ENCODE measurements around the gene STAG3. TPM values are rescaled to one million over a fixed set of nuclear protein-coding genes. Genes with fewer than 3 reads are reported as not detected.
"Not testable (repeated sequence)": the region's sequence is repeated elsewhere in the genome, so short reads cannot be mapped to it uniquely, and the experiment has no call there.

Gene STAG3
- total and polyA plus RNA-seq, 3 donors from 2014 or later, result 105 to 281 (median 224) TPM

DNA sequence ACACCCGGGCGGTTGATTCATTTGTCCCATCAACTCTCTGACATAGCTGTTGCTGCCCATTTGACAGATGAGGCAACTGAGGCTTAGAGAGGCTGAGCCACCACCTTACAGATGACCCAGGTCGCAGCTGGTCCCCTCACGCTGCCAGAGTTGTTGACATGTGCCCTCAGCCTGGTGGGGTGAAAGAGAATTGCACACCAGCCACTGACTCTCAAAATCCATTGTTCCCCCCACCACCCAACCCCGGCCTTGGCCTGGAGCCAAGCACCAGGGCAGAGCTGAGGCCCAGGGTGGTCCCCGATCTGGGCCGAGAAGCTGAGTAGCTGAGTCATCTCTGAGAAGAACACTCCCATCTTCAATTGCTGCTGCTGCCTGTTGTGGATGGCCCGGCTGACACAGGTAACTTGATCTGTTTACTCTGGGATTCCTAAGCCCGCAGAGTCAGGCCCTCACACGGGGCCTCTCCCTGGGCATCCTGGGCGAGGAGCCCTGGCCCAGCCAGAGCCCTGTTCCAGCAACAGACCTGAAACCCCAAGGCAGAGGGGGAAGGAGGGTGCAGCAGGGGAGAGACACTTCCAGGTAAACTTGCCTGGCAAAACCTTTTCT lies 69.5 kb downstream of the STAG3 start:
- intact Hi-C loops (cut with DNase I; ENCODE audit: low total_unique reads), result no loop called here
- DNase-seq, result no peak
- Histone ChIP-seq H3K4me3 (no peak overlapping the region), H3K27me3 (no peaks in the 10 kb centered on the region), H3K4me1 (peaks cover 6% of the 10 kb centered on the region), H3K36me3 (ENCODE audit: low read depth, missing control alignments) (no peaks in the 10 kb centered on the region), H3K27ac (no peak overlapping the region), H3K9me3 (no peaks in the 10 kb centered on the region)
- TF ChIP-seq, protein P1, sequence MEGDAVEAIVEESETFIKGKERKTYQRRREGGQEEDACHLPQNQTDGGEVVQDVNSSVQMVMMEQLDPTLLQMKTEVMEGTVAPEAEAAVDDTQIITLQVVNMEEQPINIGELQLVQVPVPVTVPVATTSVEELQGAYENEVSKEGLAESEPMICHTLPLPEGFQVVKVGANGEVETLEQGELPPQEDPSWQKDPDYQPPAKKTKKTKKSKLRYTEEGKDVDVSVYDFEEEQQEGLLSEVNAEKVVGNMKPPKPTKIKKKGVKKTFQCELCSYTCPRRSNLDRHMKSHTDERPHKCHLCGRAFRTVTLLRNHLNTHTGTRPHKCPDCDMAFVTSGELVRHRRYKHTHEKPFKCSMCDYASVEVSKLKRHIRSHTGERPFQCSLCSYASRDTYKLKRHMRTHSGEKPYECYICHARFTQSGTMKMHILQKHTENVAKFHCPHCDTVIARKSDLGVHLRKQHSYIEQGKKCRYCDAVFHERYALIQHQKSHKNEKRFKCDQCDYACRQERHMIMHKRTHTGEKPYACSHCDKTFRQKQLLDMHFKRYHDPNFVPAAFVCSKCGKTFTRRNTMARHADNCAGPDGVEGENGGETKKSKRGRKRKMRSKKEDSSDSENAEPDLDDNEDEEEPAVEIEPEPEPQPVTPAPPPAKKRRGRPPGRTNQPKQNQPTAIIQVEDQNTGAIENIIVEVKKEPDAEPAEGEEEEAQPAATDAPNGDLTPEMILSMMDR (IDR thresholded peaks at IDR 0.05), result no peak
- no peak for TF ChIP-seq POLR2A (IDR thresholded peaks at IDR 0.05)
- 53% methylated on average over 11 of the region's 11 CpGs; no CpG with 5 or more reads in 1 of the 2 donors for WGBS, 2 donors

DNA sequence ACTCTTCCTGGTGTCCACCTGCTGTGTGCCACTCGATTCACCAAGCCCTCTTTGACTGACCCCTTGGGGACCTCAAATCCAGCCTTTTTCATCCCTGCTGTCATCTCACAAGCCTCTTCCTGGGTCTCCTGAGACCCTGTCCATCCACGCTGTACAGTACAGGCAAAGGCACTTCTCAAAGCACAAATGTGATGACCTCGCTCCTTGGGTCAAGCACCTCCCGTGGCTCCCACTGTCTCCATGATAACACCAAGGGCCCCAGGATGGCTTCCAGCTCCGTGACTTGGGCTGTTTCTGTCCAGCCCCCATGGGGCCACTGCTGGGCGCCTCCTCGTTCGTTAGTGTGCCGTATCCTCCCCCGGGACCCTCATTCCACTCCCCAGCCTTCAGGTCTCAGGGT lies 70.8 kb downstream of the STAG3 start:
- DNase-seq, result no peak
- intact Hi-C loops (cut with DNase I; ENCODE audit: low total_unique reads), result no loop called here
- no peak for TF ChIP-seq POLR2A (IDR thresholded peaks at IDR 0.05)
- TF ChIP-seq, protein P1 (IDR thresholded peaks at IDR 0.05), result no peak
- Histone ChIP-seq H3K27ac (no peak overlapping the region), H3K4me1 (peaks cover 6% of the 10 kb centered on the region), H3K4me3 (no peak overlapping the region), H3K27me3 (no peaks in the 10 kb centered on the region), H3K36me3 (ENCODE audit: low read depth, missing control alignments) (no peaks in the 10 kb centered on the region), H3K9me3 (no peaks in the 10 kb centered on the region)
- WGBS, 2 donors, result 80 to 90% methylated on average over 10 of the region's 10 CpGs

DNA sequence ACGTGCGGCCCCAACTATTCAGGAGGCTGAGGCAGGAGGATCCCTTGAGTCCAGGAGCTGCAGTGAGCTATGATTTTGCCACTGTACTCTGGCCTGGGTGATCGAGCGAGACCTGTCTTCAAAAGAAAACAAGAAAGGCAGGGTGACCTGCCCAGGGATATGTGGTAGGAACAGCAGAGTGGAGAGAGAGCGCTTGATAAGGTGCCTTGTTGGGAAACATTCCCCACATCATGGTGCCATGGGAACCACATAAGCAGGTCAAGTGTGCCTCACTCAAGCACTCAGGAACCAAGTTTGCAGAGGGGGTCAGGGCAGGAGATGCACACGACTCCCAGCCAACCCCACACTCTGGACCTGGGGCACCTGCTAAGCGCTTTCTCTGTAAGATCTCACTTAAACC lies 79.3 kb downstream of the STAG3 start:
- no peak for DNase-seq
- H3K4me3 ChIP-seq, result no peak overlapping the region
- H3K36me3 ChIP-seq (ENCODE audit: low read depth, missing control alignments), result no peaks in the 10 kb centered on the region
- no peak overlapping the region for H3K27ac ChIP-seq
- no peaks in the 10 kb centered on the region for H3K27me3 ChIP-seq
- TF ChIP-seq POLR2A (IDR thresholded peaks at IDR 0.05), result no peak
- 92 to 94% methylated on average over 7 of the region's 7 CpGs for WGBS, 2 donors
- no peaks in the 10 kb centered on the region for H3K9me3 ChIP-seq
- H3K4me1 ChIP-seq, result no peaks in the 10 kb centered on the region
- intact Hi-C loops (cut with DNase I; ENCODE audit: low total_unique reads), result no loop called here

DNA sequence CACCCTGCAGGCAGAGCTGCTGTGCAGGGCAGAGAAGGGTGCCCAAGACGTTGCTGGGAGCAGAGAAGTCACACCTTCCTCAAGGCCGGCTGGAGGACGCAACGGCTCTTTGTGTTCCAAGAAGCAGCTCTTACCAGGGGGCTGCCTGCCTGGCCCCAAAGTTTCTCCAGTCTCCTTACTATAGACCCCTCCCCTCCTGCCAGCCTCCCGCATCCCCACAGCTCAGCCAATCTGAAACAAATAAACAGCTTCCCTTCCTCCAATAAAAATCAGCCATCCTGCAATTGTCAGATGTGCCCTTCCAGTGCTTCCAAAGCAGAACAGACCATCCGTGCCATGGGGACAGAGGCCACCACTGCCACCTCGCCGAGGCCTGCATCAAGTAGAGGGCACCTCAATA lies 82.3 kb downstream of the STAG3 start:
- 73 to 74% methylated on average over 8 of the region's 8 CpGs for WGBS, 2 donors
- intact Hi-C loops (cut with DNase I; ENCODE audit: low total_unique reads); H3K4me1 ChIP-seq; H3K27me3 ChIP-seq; H3K27ac ChIP-seq; H3K9me3 ChIP-seq; H3K36me3 ChIP-seq (ENCODE audit: low read depth, missing control alignments); H3K4me3 ChIP-seq; DNase-seq: not testable (repeated sequence)

DNA sequence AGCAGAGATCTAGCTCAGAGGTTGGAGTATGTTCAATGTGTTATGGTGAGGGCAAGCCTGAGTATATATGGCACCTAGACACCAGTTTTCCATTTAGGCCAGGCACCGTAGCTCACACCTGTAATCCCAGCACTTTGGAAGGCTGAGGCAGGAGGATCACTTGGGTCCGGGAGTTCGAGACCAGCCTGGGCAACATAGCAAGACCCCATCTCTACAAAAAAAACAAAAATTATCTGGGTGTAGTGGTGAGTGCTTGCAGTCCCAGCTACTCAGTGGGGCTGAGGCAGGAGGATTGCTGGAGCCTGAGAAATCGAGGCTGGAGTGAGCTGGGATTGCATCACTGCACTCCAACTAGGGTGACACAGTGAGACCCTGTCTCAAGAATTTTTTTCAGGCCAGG lies 85.2 kb downstream of the STAG3 start:
- not testable (repeated sequence) for DNase-seq; H3K36me3 ChIP-seq (ENCODE audit: low read depth, missing control alignments)
- WGBS, 2 donors, result 97 to 100% methylated on average over 3 to 4 of the region's 4 CpGs

More for the DNA sequence above, 85.2 kb downstream of the STAG3 start:
- H3K9me3 ChIP-seq; H3K27ac ChIP-seq; H3K4me1 ChIP-seq; H3K4me3 ChIP-seq; H3K27me3 ChIP-seq; intact Hi-C loops (cut with DNase I; ENCODE audit: low total_unique reads): not testable (repeated sequence)

Small RNA genes within 50 kb of the gene (microRNA-seq; reads per million reads assigned to microRNA genes)
- gene MIR4658 (ENCODE audit: borderline number of aligned reads in 2 of 2, borderline replicate concordance in 1 of 2), result 0.69 to 1.4 reads per million in 2 donors

Other genes with a start within 250 kb of the STAG3 start
- gene GJC3, start 248.3 kb upstream of the STAG3 start, total RNA-seq, result under 1 TPM; 0.43 to 0.71 TPM
- gene GJC3, start 248.3 kb upstream of the STAG3 start, polyA plus RNA-seq (ENCODE audit: insufficient read depth, low read depth, low replicate concordance), result 0.79 TPM
- 10 to 100 TPM; 42.1 to 81.2 TPM for gene AZGP1, start 201.9 kb upstream of the STAG3 start, total RNA-seq
- 60.5 TPM for gene AZGP1, start 201.9 kb upstream of the STAG3 start, polyA plus RNA-seq (ENCODE audit: insufficient read depth, low read depth, low replicate concordance)
- 10 to 100 TPM; 65.3 to 71.3 TPM for gene ZKSCAN1, start 162.3 kb upstream of the STAG3 start, total RNA-seq
- gene ZKSCAN1, start 162.3 kb upstream of the STAG3 start, polyA plus RNA-seq (ENCODE audit: insufficient read depth, low read depth, low replicate concordance), result 30.7 TPM
- 10 to 100 TPM; 36.3 to 50.3 TPM for gene ZSCAN21, start 128.1 kb upstream of the STAG3 start, total RNA-seq
- gene ZSCAN21, start 128.1 kb upstream of the STAG3 start, polyA plus RNA-seq (ENCODE audit: insufficient read depth, low read depth, low replicate concordance), result 21.3 TPM
- gene ZNF3, start 96.2 kb upstream of the STAG3 start, total RNA-seq, result 10 to 100 TPM; 24.7 to 27.7 TPM
- gene ZNF3, start 96.2 kb upstream of the STAG3 start, polyA plus RNA-seq (ENCODE audit: insufficient read depth, low read depth, low replicate concordance), result 23.4 TPM
- gene COPS6, start 88.9 kb upstream of the STAG3 start, total RNA-seq, result 10 to 100 TPM; 88.1 to 99.5 TPM
- 141 TPM for gene COPS6, start 88.9 kb upstream of the STAG3 start, polyA plus RNA-seq (ENCODE audit: insufficient read depth, low read depth, low replicate concordance)
- 10 to 100 TPM; 85.1 to 86.5 TPM for gene MCM7, start 76.5 kb upstream of the STAG3 start, total RNA-seq
- 137 TPM for gene MCM7, start 76.5 kb upstream of the STAG3 start, polyA plus RNA-seq (ENCODE audit: insufficient read depth, low read depth, low replicate concordance)
- gene AP4M1, start 76.3 kb upstream of the STAG3 start, total RNA-seq, result 10 to 100 TPM; 39.1 to 51.3 TPM
- 54.7 TPM for gene AP4M1, start 76.3 kb upstream of the STAG3 start, polyA plus RNA-seq (ENCODE audit: insufficient read depth, low read depth, low replicate concordance)
- gene TAF6, start 58.6 kb upstream of the STAG3 start, total RNA-seq, result 100 to 1,000 TPM in 1 of 2 donors, 10 to 100 TPM in 1; 99.1 to 108 TPM
- gene TAF6, start 58.6 kb upstream of the STAG3 start, polyA plus RNA-seq (ENCODE audit: insufficient read depth, low read depth, low replicate concordance), result 95.4 TPM
- gene CNPY4, start 58.3 kb upstream of the STAG3 start, total RNA-seq, result 10 to 100 TPM; 14.3 to 19.3 TPM
- gene CNPY4, start 58.3 kb upstream of the STAG3 start, polyA plus RNA-seq (ENCODE audit: insufficient read depth, low read depth, low replicate concordance), result 22.2 TPM
- 10 to 100 TPM in 1 of 2 donors, 1 to 10 TPM in 1; 7.2 to 10.2 TPM for gene MBLAC1, start 51.0 kb upstream of the STAG3 start, total RNA-seq
- gene MBLAC1, start 51.0 kb upstream of the STAG3 start, polyA plus RNA-seq (ENCODE audit: insufficient read depth, low read depth, low replicate concordance), result 2.9 TPM
- gene LAMTOR4, start 29.0 kb upstream of the STAG3 start, total RNA-seq, result 100 to 1,000 TPM; 144 to 179 TPM
- gene LAMTOR4, start 29.0 kb upstream of the STAG3 start, polyA plus RNA-seq (ENCODE audit: insufficient read depth, low read depth, low replicate concordance), result 136 TPM
- gene TRAPPC14, start 19.2 kb upstream of the STAG3 start, total RNA-seq, result 10 to 100 TPM; 57.5 to 78.7 TPM
- 71.8 TPM for gene TRAPPC14, start 19.2 kb upstream of the STAG3 start, polyA plus RNA-seq (ENCODE audit: insufficient read depth, low read depth, low replicate concordance)
- 10 to 100 TPM; 11.6 to 12.4 TPM for gene GAL3ST4, start 9.3 kb upstream of the STAG3 start, total RNA-seq
- 8.9 TPM for gene GAL3ST4, start 9.3 kb upstream of the STAG3 start, polyA plus RNA-seq (ENCODE audit: insufficient read depth, low read depth, low replicate concordance)
- gene GPC2, start 537 bp upstream of the STAG3 start, total RNA-seq, result 10 to 100 TPM; 12.7 to 20.7 TPM
- gene GPC2, start 537 bp upstream of the STAG3 start, polyA plus RNA-seq (ENCODE audit: insufficient read depth, low read depth, low replicate concordance), result 17.7 TPM
- gene PVRIG, start 42.0 kb downstream of the STAG3 start, total RNA-seq, result 1 to 10 TPM; 3.0 to 3.3 TPM
- 2.6 TPM for gene PVRIG, start 42.0 kb downstream of the STAG3 start, polyA plus RNA-seq (ENCODE audit: insufficient read depth, low read depth, low replicate concordance)
- 1 to 10 TPM; 2.8 to 5.7 TPM for gene SPDYE3, start 129.8 kb downstream of the STAG3 start, total RNA-seq
- 3.9 TPM for gene SPDYE3, start 129.8 kb downstream of the STAG3 start, polyA plus RNA-seq (ENCODE audit: insufficient read depth, low read depth, low replicate concordance)
- gene PILRB, start 180.2 kb downstream of the STAG3 start, total RNA-seq, result 100 to 1,000 TPM; 155 to 258 TPM
- gene PILRB, start 180.2 kb downstream of the STAG3 start, polyA plus RNA-seq (ENCODE audit: insufficient read depth, low read depth, low replicate concordance), result 126 TPM
- gene PILRA, start 195.6 kb downstream of the STAG3 start, total RNA-seq, result 10 to 100 TPM; 12.0 to 18.0 TPM
- 16.3 TPM for gene PILRA, start 195.6 kb downstream of the STAG3 start, polyA plus RNA-seq (ENCODE audit: insufficient read depth, low read depth, low replicate concordance)